Activated T-helper 2 cell treated with anti-CD3 and anti-CD28 coated beads, Interferon-gamma antibody, Interleukin-2, Interleukin-4, amounts not matched to agents 10 μg/mL and 5 μg/mL and 100 μg/mL, durations not matched to agents 14 hours and 24 hours and 36 hours (primary cell): ENCODE measurements around the gene PHLDB3. TPM values are rescaled to one million over a fixed set of nuclear protein-coding genes. Genes with fewer than 3 reads are reported as not detected.

Source experiments
- total RNA-seq: library from RNA; stranded (reverse); gene quantifications from 2 replicates; pipeline ENCODE4 v1.2.3, GENCODE V29; 2022

The PHLDB3 gene
- total RNA-seq, 1 donor from 2014 or later, result 25.3 TPM

Other genes with a start within 250 kb of the PHLDB3 start
- gene PSG9, start 235.2 kb downstream of the PHLDB3 start, total RNA-seq, result not detected in 2 replicates
- gene CD177, start 151.1 kb downstream of the PHLDB3 start, total RNA-seq, result not detected in 2 replicates
- not detected in 2 replicates for gene TEX101, start 89.9 kb downstream of the PHLDB3 start, total RNA-seq
- gene LYPD3, start 39.1 kb downstream of the PHLDB3 start, total RNA-seq, result 2.5 and 3.0 TPM in 2 replicates
- 64.6 and 65.5 TPM in 2 replicates for gene ETHE1, start 22.5 kb upstream of the PHLDB3 start, total RNA-seq
- 1.7 and 2.1 TPM in 2 replicates for gene ZNF575, start 28.4 kb upstream of the PHLDB3 start, total RNA-seq
- gene XRCC1, start 70.8 kb upstream of the PHLDB3 start, total RNA-seq, result 27.3 and 27.5 TPM in 2 replicates
- gene PINLYP, start 71.1 kb upstream of the PHLDB3 start, total RNA-seq, result 9.0 and 9.1 TPM in 2 replicates
- 27.8 and 32.7 TPM in 2 replicates for gene IRGQ, start 91.4 kb upstream of the PHLDB3 start, total RNA-seq
- gene ZNF576, start 91.8 kb upstream of the PHLDB3 start, total RNA-seq, result 14.5 and 14.8 TPM in 2 replicates
- gene SRRM5, start 107.3 kb upstream of the PHLDB3 start, total RNA-seq, result 0.32 and 0.46 TPM in 2 replicates
- 17.7 and 19.1 TPM in 2 replicates for gene ZNF428, start 114.9 kb upstream of the PHLDB3 start, total RNA-seq
- 0.39 and 0.44 TPM in 2 replicates for gene CADM4, start 135.1 kb upstream of the PHLDB3 start, total RNA-seq
- gene PLAUR, start 165.4 kb upstream of the PHLDB3 start, total RNA-seq, result 19.9 and 21.2 TPM in 2 replicates
- not detected in 2 replicates for gene IRGC, start 211.3 kb upstream of the PHLDB3 start, total RNA-seq